ENCODE measurements around the gene TRPM6.

TRPM6 gene

DNA sequence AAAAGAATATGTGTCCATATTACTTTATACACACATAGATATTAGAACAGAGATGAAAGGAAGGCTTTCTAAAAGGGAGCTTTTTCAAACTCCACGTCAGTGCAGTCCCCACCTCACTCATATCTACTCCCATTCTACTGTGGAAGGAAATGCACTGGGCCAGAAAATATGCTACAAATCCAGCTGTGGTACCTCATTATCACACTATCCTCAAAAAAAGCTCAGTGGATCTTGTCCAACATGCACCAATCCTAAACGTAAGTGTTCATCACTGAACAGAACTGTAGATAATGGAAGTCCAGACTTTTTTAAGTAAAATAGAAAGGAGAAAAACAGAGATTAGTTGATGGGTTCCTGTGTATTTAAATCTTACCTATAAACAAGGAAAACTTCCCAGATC is 27.9 kb downstream of the TRPM6 start:
- Histone ChIP-seq H3K4me2 (ENCODE audit: low read length, poor library complexity, severe bottlenecking) (no peak overlapping the region), H4K91ac (ENCODE audit: low read length) (no peak overlapping the region), H3K4me3 (ENCODE audit: insufficient read depth in 1 of 2, low read depth in 1 of 2, low read length in 2 of 2) (no peak overlapping the region), H3K27ac (ENCODE audit: low read length, poor library complexity, severe bottlenecking) (no peak overlapping the region), H2AK5ac (ENCODE audit: low read length, severe bottlenecking) (no peak overlapping the region), H3K23ac (ENCODE audit: low read length in 2 of 2) (no peak overlapping the region), H2BK120ac (ENCODE audit: low read depth, low read length) (no peak overlapping the region), H3K18ac (ENCODE audit: low read depth in 1 of 2, low read length in 2 of 2) (no peak overlapping the region), H3K79me1 (replicated peaks; ENCODE audit: low read length, poor library complexity, severe bottlenecking) (no peaks in the 10 kb centered on the region), H4K8ac (ENCODE audit: low read length) (no peak overlapping the region), H3K36me3 (ENCODE audit: control insufficient read depth in 1 of 2, insufficient read depth in 2 of 2, low read depth in 1 of 2, low read length in 2 of 2) (no peaks in the 10 kb centered on the region), H3K4me1 (ENCODE audit: control insufficient read depth, insufficient read depth, low read depth, low read length) (no peaks in the 10 kb centered on the region), H3K14ac (ENCODE audit: low read length in 2 of 2) (no peak overlapping the region), H2AFZ (ENCODE audit: low read depth, low read length) (no peak overlapping the region), H3K4ac (ENCODE audit: low read depth in 1 of 2, low read length in 2 of 2) (no peak overlapping the region), H3K9ac (ENCODE audit: low read length) (no peak overlapping the region), H2BK5ac (ENCODE audit: low read depth, low read length, poor library complexity, severe bottlenecking) (no peak overlapping the region), H3K9me3 (ENCODE audit: control insufficient read depth, low read length) (no peaks in the 10 kb centered on the region), H3K27me3 (ENCODE audit: control insufficient read depth in 1 of 2, insufficient read depth in 1 of 2, low read length in 2 of 2) (no peaks in the 10 kb centered on the region), H2BK15ac (ENCODE audit: low read depth, poor library complexity, severe bottlenecking) (no peak overlapping the region), H2BK12ac (ENCODE audit: low read length in 2 of 2) (no peak overlapping the region)
- WGBS, result 100% methylated on average over 1 of the region's 2 CpGs
- DNase-seq, result no peak

DNA sequence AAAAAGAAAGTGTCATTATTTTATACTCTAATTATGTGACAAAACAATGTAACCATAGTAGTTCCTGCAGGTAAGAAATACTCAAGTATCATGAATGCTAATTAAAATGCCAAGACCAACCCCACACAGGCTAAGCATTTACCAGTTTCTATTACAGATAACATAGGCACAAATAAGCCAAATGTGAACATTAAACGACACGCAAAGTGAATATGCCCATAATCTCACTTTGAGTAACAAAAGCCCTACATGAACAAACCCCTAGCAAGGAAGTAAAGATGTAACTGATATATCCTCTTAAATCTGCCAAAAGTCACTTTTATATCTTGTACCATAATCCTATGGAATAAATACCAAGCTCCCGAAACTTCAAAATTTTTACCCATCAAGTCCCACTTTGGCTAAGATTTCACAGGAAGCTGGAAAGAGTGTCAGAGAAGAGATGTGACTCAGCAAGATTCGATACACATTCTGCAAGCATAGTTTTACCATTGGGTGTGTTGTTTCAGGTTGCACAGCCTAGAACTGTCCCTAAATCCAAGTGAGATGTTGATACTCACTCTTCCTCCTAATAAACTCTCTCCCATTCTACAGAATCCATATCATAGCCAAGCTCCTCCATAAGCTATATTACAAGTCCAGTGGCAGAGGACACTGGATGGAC is 28.8 kb downstream of the TRPM6 start:
- no peak overlapping the region for H4K91ac ChIP-seq (ENCODE audit: low read length)
- no peaks in the 10 kb centered on the region for H3K27me3 ChIP-seq (ENCODE audit: control insufficient read depth in 1 of 2, insufficient read depth in 1 of 2, low read length in 2 of 2)
- no peak overlapping the region for H3K23ac ChIP-seq (ENCODE audit: low read length in 2 of 2)
- H2AFZ ChIP-seq (ENCODE audit: low read depth, low read length), result no peak overlapping the region
- no peak overlapping the region for H3K9ac ChIP-seq (ENCODE audit: low read length)
- DNase-seq, result no peak
- no peak overlapping the region for H3K18ac ChIP-seq (ENCODE audit: low read depth in 1 of 2, low read length in 2 of 2)
- no peak overlapping the region for H3K27ac ChIP-seq (ENCODE audit: low read length, poor library complexity, severe bottlenecking)
- no peaks in the 10 kb centered on the region for H3K9me3 ChIP-seq (ENCODE audit: control insufficient read depth, low read length)
- no peak overlapping the region for H2BK120ac ChIP-seq (ENCODE audit: low read depth, low read length)
- no peak overlapping the region for H2AK5ac ChIP-seq (ENCODE audit: low read length, severe bottlenecking)
- no peak overlapping the region for H3K4me2 ChIP-seq (ENCODE audit: low read length, poor library complexity, severe bottlenecking)
- 83% methylated on average over 4 of the region's 4 CpGs for WGBS
- no peak overlapping the region for H3K4me3 ChIP-seq (ENCODE audit: insufficient read depth in 1 of 2, low read depth in 1 of 2, low read length in 2 of 2)
- no peak overlapping the region for H3K14ac ChIP-seq (ENCODE audit: low read length in 2 of 2)
- no peak overlapping the region for H2BK12ac ChIP-seq (ENCODE audit: low read length in 2 of 2)
- H3K4ac ChIP-seq (ENCODE audit: low read depth in 1 of 2, low read length in 2 of 2), result no peak overlapping the region
- H3K4me1 ChIP-seq (ENCODE audit: control insufficient read depth, insufficient read depth, low read depth, low read length), result no peaks in the 10 kb centered on the region
- H2BK15ac ChIP-seq (ENCODE audit: low read depth, poor library complexity, severe bottlenecking), result no peak overlapping the region
- H2BK5ac ChIP-seq (ENCODE audit: low read depth, low read length, poor library complexity, severe bottlenecking), result no peak overlapping the region
- no peak overlapping the region for H4K8ac ChIP-seq (ENCODE audit: low read length)
- no peaks in the 10 kb centered on the region for H3K79me1 ChIP-seq (replicated peaks; ENCODE audit: low read length, poor library complexity, severe bottlenecking)
- no peaks in the 10 kb centered on the region for H3K36me3 ChIP-seq (ENCODE audit: control insufficient read depth in 1 of 2, insufficient read depth in 2 of 2, low read depth in 1 of 2, low read length in 2 of 2)

DNA sequence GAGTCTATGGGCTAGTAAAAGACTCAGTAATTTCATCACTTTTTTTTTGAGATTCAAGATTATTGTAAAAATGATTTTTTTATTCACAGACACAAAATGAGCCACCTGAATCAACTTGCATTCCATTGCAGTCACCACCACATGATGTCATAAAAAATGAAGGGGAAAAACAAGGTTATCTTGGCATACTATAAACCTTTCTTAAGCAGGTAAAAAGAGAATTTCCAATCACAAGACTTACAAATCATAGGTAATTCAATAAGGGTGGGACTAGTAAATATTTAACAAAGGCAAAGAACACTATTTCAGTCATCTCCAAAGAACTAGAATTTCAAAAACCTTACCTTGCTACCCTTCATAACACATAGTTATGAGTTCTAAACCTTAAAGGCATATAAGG is 30.7 kb downstream of the TRPM6 start:
- Histone ChIP-seq H2BK5ac (ENCODE audit: low read depth, low read length, poor library complexity, severe bottlenecking) (no peak overlapping the region), H3K18ac (ENCODE audit: low read depth in 1 of 2, low read length in 2 of 2) (no peak overlapping the region), H3K4ac (ENCODE audit: low read depth in 1 of 2, low read length in 2 of 2) (no peak overlapping the region), H3K4me2 (ENCODE audit: low read length, poor library complexity, severe bottlenecking) (no peak overlapping the region), H3K79me1 (replicated peaks; ENCODE audit: low read length, poor library complexity, severe bottlenecking) (no peaks in the 10 kb centered on the region), H3K27me3 (ENCODE audit: control insufficient read depth in 1 of 2, insufficient read depth in 1 of 2, low read length in 2 of 2) (no peaks in the 10 kb centered on the region), H4K91ac (ENCODE audit: low read length) (no peak overlapping the region), H2BK15ac (ENCODE audit: low read depth, poor library complexity, severe bottlenecking) (no peak overlapping the region), H2BK120ac (ENCODE audit: low read depth, low read length) (no peak overlapping the region), H3K9ac (ENCODE audit: low read length) (no peak overlapping the region), H3K4me1 (ENCODE audit: control insufficient read depth, insufficient read depth, low read depth, low read length) (no peaks in the 10 kb centered on the region), H3K27ac (ENCODE audit: low read length, poor library complexity, severe bottlenecking) (no peak overlapping the region), H3K14ac (ENCODE audit: low read length in 2 of 2) (no peak overlapping the region), H2AK5ac (ENCODE audit: low read length, severe bottlenecking) (no peak overlapping the region), H3K9me3 (ENCODE audit: control insufficient read depth, low read length) (no peaks in the 10 kb centered on the region), H4K8ac (ENCODE audit: low read length) (no peak overlapping the region), H3K23ac (ENCODE audit: low read length in 2 of 2) (no peak overlapping the region), H2BK12ac (ENCODE audit: low read length in 2 of 2) (no peak overlapping the region), H3K4me3 (ENCODE audit: insufficient read depth in 1 of 2, low read depth in 1 of 2, low read length in 2 of 2) (no peak overlapping the region), H3K36me3 (ENCODE audit: control insufficient read depth in 1 of 2, insufficient read depth in 2 of 2, low read depth in 1 of 2, low read length in 2 of 2) (no peaks in the 10 kb centered on the region), H2AFZ (ENCODE audit: low read depth, low read length) (no peak overlapping the region)
- no peak for DNase-seq

DNA sequence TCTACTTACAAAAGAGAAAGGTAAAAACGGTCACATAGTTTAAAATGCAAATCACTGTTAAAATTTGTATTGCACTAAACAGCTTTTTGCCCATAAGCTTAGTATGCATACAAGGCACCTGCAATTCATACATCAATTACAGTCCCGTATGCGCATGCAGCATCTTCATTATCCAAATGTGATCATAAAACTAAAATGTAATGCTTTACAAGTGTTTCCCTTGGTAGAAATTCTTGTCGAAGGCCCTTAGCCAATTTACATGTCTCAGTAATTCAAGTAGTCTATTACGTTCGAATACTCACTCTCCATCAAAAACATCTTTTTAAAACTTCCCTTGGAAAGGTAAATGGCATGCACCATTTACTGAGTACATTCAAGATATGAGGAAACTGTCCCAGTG is 32.6 kb downstream of the TRPM6 start:
- Histone ChIP-seq H4K8ac (ENCODE audit: low read length) (no peak overlapping the region), H3K18ac (ENCODE audit: low read depth in 1 of 2, low read length in 2 of 2) (no peak overlapping the region), H3K4me2 (ENCODE audit: low read length, poor library complexity, severe bottlenecking) (no peak overlapping the region), H3K9ac (ENCODE audit: low read length) (no peak overlapping the region), H2BK15ac (ENCODE audit: low read depth, poor library complexity, severe bottlenecking) (no peak overlapping the region), H3K4me1 (ENCODE audit: control insufficient read depth, insufficient read depth, low read depth, low read length) (no peaks in the 10 kb centered on the region), H3K36me3 (ENCODE audit: control insufficient read depth in 1 of 2, insufficient read depth in 2 of 2, low read depth in 1 of 2, low read length in 2 of 2) (no peaks in the 10 kb centered on the region), H3K14ac (ENCODE audit: low read length in 2 of 2) (no peak overlapping the region), H3K27ac (ENCODE audit: low read length, poor library complexity, severe bottlenecking) (no peak overlapping the region), H2BK120ac (ENCODE audit: low read depth, low read length) (no peak overlapping the region), H2BK12ac (ENCODE audit: low read length in 2 of 2) (no peak overlapping the region), H4K91ac (ENCODE audit: low read length) (no peak overlapping the region), H2AK5ac (ENCODE audit: low read length, severe bottlenecking) (no peak overlapping the region), H3K79me1 (replicated peaks; ENCODE audit: low read length, poor library complexity, severe bottlenecking) (no peaks in the 10 kb centered on the region), H3K4ac (ENCODE audit: low read depth in 1 of 2, low read length in 2 of 2) (no peak overlapping the region), H2BK5ac (ENCODE audit: low read depth, low read length, poor library complexity, severe bottlenecking) (no peak overlapping the region), H2AFZ (ENCODE audit: low read depth, low read length) (no peak overlapping the region), H3K27me3 (ENCODE audit: control insufficient read depth in 1 of 2, insufficient read depth in 1 of 2, low read length in 2 of 2) (no peaks in the 10 kb centered on the region), H3K4me3 (ENCODE audit: insufficient read depth in 1 of 2, low read depth in 1 of 2, low read length in 2 of 2) (no peak overlapping the region), H3K9me3 (ENCODE audit: control insufficient read depth, low read length) (no peaks in the 10 kb centered on the region), H3K23ac (ENCODE audit: low read length in 2 of 2) (no peak overlapping the region)
- DNase-seq, result no peak
- 93% methylated on average over 6 of the region's 6 CpGs for WGBS
